Measurements from ENCODE around the gene DRC1. TPM values are rescaled to one million over a fixed set of nuclear protein-coding genes. Genes with fewer than 3 reads are reported as not detected.
A peak's percentile ranks its signal among the peaks of the same experiment; 100 is the strongest.
"Not testable (repeated sequence)": the region's sequence is repeated elsewhere in the genome, so short reads cannot be mapped to it uniquely, and the experiment has no call there.

Gene DRC1
- total and polyA plus RNA-seq, 8 donors = 0.92 to 7.9 (median 4.5) TPM; not detected in 1

DNA sequence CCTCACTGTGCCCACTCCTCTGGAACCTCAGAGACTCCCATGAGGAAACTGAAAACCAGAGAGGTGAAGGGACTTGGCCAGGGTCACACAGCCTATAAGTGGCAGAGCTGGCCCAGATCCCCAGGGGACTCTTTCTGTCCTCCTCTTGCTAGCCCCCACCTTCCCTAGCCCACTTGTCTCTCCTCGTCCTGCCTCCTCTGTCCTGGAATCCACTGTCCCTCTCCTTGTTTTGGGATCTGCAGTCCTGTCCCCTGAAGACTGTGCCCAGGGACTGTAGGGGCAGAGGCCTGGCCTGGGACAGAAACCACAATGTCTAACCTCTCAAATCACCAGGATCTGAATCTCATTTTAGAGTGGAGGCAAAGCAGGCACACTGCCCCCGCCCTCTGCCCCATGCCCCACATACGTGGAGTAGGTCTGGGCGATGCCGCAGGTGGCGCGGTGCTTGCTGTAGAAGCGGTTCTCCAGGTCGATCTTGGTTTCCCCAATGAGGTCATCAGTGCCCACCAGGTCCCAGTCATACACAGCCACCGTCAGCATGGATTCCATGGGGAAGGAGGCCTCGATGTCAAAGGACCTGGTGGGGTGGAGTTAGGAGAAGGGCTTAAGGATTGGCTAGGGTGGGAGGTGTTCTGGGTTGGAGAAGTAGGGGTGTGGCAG is 63.7 kb downstream of the DRC1 start:
- H3K27ac ChIP-seq = no peak overlapping the region
- TF ChIP-seq, protein P1, sequence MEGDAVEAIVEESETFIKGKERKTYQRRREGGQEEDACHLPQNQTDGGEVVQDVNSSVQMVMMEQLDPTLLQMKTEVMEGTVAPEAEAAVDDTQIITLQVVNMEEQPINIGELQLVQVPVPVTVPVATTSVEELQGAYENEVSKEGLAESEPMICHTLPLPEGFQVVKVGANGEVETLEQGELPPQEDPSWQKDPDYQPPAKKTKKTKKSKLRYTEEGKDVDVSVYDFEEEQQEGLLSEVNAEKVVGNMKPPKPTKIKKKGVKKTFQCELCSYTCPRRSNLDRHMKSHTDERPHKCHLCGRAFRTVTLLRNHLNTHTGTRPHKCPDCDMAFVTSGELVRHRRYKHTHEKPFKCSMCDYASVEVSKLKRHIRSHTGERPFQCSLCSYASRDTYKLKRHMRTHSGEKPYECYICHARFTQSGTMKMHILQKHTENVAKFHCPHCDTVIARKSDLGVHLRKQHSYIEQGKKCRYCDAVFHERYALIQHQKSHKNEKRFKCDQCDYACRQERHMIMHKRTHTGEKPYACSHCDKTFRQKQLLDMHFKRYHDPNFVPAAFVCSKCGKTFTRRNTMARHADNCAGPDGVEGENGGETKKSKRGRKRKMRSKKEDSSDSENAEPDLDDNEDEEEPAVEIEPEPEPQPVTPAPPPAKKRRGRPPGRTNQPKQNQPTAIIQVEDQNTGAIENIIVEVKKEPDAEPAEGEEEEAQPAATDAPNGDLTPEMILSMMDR (IDR thresholded peaks at IDR 0.05) = no peak
- DNase-seq (peak in 1 of 4 donors; percentile 5), ATAC-seq (no peak)
- no peaks in the 10 kb centered on the region for H3K36me3 ChIP-seq
- H3K4me1 ChIP-seq = peaks cover 0 to 3% of the 10 kb centered on the region in 2 donors
- H3K27me3 ChIP-seq = no peaks in the 10 kb centered on the region
- H3K9me3 ChIP-seq = peaks cover 0 to 7% of the 10 kb centered on the region in 2 donors
- intact Hi-C loops (cut with DNase I) = no loop called here
- no peak overlapping the region for H3K4me3 ChIP-seq

DNA sequence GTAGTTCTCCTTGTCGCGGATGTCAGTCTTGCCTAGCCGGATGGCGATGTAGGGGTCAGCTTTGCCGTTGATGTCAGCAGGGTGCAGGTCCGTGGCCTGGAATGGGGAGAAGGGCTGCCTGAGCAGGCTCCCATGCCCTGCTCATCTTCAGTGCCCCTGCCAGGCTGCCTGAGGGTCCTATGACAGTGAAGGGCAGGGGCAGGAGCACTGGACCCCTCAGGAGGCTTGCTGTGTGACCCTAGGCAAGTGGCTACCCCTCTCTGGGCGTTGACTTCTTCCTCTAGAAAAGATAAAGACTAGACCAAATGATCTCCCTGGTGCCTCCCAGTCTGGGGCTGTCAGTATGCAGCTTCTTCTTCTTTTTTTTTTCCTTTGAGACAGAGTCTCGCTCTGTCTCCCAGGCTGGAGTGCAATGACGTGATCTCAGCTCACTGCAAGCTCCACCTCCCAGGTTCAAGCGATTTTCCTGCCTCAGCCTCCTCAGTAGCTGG is 64.3 kb downstream of the DRC1 start:
- ATAC-seq (no peak), DNase-seq (peak in 1 of 4 donors; percentile 26)
- intact Hi-C loops (cut with DNase I) = no loop called here
- H3K4me3 ChIP-seq = no peak overlapping the region
- H3K27ac ChIP-seq = no peak overlapping the region
- peaks cover 0 to 3% of the 10 kb centered on the region in 2 donors for H3K4me1 ChIP-seq
- no peaks in the 10 kb centered on the region for H3K36me3 ChIP-seq
- TF ChIP-seq, protein P1 (IDR thresholded peaks at IDR 0.05) = no peak
- peaks cover 0 to 7% of the 10 kb centered on the region in 2 donors for H3K9me3 ChIP-seq
- H3K27me3 ChIP-seq = no peaks in the 10 kb centered on the region

DNA sequence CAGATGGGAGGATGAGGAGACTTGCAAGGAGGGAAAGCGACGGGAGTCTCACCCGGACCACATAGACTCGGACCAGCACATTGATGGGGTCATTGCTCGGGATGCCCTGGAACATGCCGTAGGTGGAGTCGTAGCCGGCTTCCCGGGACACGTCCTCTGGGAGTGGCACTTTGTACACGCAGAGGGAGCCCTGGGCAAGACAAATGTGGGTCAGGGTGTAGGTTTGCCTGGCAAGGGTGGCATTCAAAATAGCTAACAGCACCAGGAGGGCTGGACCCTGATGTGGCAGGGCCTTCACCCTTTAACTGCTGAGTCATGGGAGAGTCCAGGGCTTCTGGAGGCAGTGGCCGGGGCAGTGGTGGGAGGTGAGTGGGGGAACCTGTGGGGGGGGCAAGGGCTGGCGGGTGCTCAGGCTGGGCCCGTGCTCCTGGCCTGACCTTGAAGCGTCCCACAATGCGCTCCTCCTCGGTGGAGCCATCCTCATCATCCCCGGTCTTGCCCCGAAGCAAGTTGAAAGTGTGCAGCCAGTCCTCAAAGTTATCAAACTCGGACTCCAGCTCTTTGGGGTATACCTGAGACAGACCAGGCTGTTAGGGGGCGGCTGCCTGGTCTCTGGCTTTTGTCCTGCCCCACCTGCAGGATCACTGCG is 65.1 kb downstream of the DRC1 start:
- DNase-seq (peak in 1 of 4 donors; percentile 14), ATAC-seq (no peak)
- intact Hi-C loops (cut with DNase I) = no loop called here
- peaks cover 0 to 7% of the 10 kb centered on the region in 2 donors for H3K9me3 ChIP-seq
- no peaks in the 10 kb centered on the region for H3K36me3 ChIP-seq
- H3K27me3 ChIP-seq = no peaks in the 10 kb centered on the region
- no peak overlapping the region for H3K27ac ChIP-seq
- H3K4me3 ChIP-seq = no peak overlapping the region
- H3K4me1 ChIP-seq = peaks cover 0 to 3% of the 10 kb centered on the region in 2 donors
- TF ChIP-seq, protein P1 (IDR thresholded peaks at IDR 0.05) = no peak

DNA sequence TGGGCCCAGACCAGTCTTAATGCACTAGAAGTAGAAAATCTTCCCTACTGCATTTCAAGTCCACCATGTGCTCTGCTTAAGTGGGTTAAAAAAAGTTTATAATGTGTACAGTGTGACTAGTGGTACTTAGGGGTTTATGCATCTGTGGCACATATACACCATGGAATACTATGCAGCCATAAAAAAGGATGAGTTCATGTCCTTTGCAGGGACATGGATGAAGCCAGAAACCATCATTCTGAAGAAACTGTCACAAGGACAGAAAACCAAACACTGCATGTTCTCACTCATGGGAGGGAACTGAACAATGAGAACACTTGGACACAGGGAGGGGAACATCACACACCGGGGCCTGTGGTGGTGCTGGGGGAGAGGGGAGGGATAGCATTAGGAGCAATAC is 66.8 kb downstream of the DRC1 start:
- intact Hi-C loops (cut with DNase I); ATAC-seq; H3K4me3 ChIP-seq; H3K9me3 ChIP-seq; DNase-seq; H3K27ac ChIP-seq; H3K27me3 ChIP-seq; H3K4me1 ChIP-seq; H3K36me3 ChIP-seq: not testable (repeated sequence)

DNA sequence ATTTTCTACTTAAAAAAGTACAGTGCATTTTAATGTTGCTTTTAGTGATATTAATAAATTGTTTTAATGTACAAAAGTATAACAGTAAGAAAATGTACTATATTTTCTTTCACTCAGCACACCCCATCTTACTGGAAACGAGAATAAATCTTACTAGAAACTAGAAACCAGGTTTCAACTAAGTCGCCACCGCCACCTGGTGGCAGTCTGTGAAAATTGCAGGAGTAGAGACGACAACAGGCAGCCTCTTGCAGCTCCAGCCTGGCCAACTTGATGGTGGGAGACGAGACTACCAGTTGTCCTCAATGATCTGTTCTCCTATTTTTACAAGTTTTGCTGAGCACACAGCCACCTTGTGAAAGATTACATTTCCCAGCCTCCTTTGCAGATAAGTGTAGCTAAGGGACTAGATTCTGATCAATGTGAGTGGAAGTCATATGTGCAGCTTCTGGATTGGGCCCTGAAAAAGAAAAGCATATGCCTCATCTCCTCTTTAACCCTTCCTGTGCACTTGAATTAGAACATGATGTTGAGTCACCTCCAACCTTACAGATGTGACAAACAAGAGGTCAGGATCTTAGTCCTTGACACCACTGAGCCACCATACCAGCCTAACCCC is 67.5 kb downstream of the DRC1 start:
- TF ChIP-seq, protein P1 (IDR thresholded peaks at IDR 0.05) = peak; percentile 51 to 76
- intact Hi-C loops (cut with DNase I) = no loop called here
- peak; percentile 46 for ATAC-seq
- Histone ChIP-seq H3K27ac (no peak overlapping the region), H3K27me3 (no peaks in the 10 kb centered on the region), H3K9me3 (peaks cover 0 to 7% of the 10 kb centered on the region in 2 donors), H3K4me1 (no peaks in the 10 kb centered on the region), H3K4me3 (no peak overlapping the region), H3K36me3 (no peaks in the 10 kb centered on the region)
- peak in 2 of 4 donors; percentile 66 to 89 for DNase-seq

Data from left lung (tissue), 10 donors.